Measurements from ENCODE around the gene ZNF423. TPM values are rescaled to one million over a fixed set of nuclear protein-coding genes. Genes with fewer than 3 reads are reported as not detected.

Gene ZNF423
- total and polyA plus RNA-seq, 3 experiments from 2014 or later, result not detected

DNA sequence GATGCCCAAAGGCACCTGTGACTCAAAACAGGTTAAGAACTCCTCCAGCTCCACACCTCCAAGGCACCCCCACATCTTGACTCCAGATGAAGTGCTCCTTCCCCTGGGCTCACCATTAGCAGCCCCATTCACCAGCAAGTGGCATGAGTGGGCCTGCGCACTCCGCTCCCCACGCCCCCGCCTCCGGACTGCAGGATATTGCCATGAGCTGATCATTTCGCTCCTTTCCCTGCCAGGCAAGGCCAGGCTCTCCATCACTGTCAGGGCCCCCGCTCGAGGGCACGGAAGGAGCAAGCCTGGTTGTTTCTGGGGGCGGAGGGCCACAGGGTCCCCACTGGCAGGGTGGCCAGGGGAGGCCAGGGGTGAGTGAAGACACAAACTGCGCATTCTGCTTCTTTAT lies 69.9 kb downstream of the ZNF423 start:
- no peaks in the 10 kb centered on the region for H3K9me3 ChIP-seq (ENCODE audit: low read length)
- no peak for DNase-seq
- no peaks in the 10 kb centered on the region for H3K36me3 ChIP-seq (ENCODE audit: insufficient read depth, low read length)
- Mint-ChIP-seq H3K27ac (no peak overlapping the region), H3K4me3 (no peak overlapping the region), H3K4me1 (no peaks in the 10 kb centered on the region), H3K9me3 (no peaks in the 10 kb centered on the region), H3K36me3 (no peaks in the 10 kb centered on the region), H3K27me3 (peaks cover 0 to 2% of the 10 kb centered on the region in 2 donors)
- CTCF ChIA-PET, result no interaction called here
- H3K4me3 ChIP-seq (ENCODE audit: low read length), result no peak overlapping the region
- H3K4me1 ChIP-seq (ENCODE audit: insufficient read depth, low read length), result no peaks in the 10 kb centered on the region
- H3K27ac ChIP-seq (ENCODE audit: low read depth, low read length), result no peak overlapping the region
- POLR2A ChIA-PET, result no interaction called here
- H3K27me3 ChIP-seq (ENCODE audit: insufficient read depth, low read length, poor library complexity, severe bottlenecking), result no peaks in the 10 kb centered on the region

DNA sequence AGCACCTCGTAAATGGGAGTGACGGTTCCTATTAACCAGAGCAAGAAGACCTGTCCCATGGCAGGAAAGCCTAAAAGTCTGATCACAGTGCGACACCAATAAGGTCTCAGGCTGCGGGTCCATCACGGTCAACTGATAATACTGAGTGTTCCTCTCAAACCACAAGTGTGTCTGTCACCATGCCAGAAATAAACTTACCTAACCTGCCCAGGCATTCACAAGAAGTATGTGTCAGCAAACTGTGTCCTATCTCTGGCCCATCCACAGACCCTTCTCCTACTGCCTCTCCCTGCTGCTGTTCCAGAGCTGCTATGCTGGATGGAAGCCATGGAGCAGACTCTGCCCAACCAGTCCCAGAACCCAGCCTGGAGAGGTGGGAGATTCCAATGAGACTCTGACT lies 73.5 kb downstream of the ZNF423 start:
- H3K27me3 Mint-ChIP-seq, result peaks cover 0 to 8% of the 10 kb centered on the region in 2 donors

DNA sequence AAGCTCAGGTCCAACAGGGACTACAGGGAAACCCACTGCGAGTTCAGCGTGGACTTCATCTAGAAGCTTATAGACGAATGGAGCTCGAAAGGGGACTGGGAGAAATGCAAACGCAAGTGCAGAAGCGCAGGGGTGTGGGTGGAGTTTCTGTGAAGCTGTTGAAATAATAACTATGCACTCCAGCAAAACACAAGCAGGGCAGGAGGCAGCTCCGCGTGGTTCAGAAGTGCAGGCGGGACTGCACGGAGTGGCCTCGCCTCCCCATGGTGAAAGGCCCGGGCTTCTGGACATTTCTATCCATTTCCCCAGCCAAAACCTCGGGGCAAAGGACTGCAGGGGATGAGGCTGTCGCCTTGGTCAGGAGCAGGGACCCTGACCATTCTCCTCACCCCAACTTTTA lies 74.5 kb downstream of the ZNF423 start:
- H3K27me3 Mint-ChIP-seq, result peaks cover 0 to 8% of the 10 kb centered on the region in 2 donors
- no peak for DNase-seq
- ChIA-PET CTCF (no interaction called here), POLR2A (no interaction called here)
- Histone ChIP-seq H3K4me1 (ENCODE audit: insufficient read depth, low read length) (no peaks in the 10 kb centered on the region), H3K9me3 (ENCODE audit: low read length) (no peaks in the 10 kb centered on the region), H3K4me3 (ENCODE audit: low read length) (no peak overlapping the region), H3K27me3 (ENCODE audit: insufficient read depth, low read length, poor library complexity, severe bottlenecking) (no peaks in the 10 kb centered on the region), H3K27ac (ENCODE audit: low read depth, low read length) (no peak overlapping the region), H3K36me3 (ENCODE audit: insufficient read depth, low read length) (no peaks in the 10 kb centered on the region)
- H3K4me3 Mint-ChIP-seq, result no peak overlapping the region
- no peak overlapping the region for H3K27ac Mint-ChIP-seq
- no peaks in the 10 kb centered on the region for H3K4me1 Mint-ChIP-seq
- H3K9me3 Mint-ChIP-seq, result no peaks in the 10 kb centered on the region
- H3K36me3 Mint-ChIP-seq, result no peaks in the 10 kb centered on the region

More for the DNA sequence above, 73.5 kb downstream of the ZNF423 start:
- Mint-ChIP-seq H3K27ac (no peak overlapping the region), H3K9me3 (no peaks in the 10 kb centered on the region), H3K4me3 (no peak overlapping the region), H3K4me1 (no peaks in the 10 kb centered on the region), H3K36me3 (no peaks in the 10 kb centered on the region)
- Histone ChIP-seq H3K4me1 (ENCODE audit: insufficient read depth, low read length) (no peaks in the 10 kb centered on the region), H3K36me3 (ENCODE audit: insufficient read depth, low read length) (no peaks in the 10 kb centered on the region), H3K27me3 (ENCODE audit: insufficient read depth, low read length, poor library complexity, severe bottlenecking) (no peaks in the 10 kb centered on the region), H3K4me3 (ENCODE audit: low read length) (no peak overlapping the region), H3K27ac (ENCODE audit: low read depth, low read length) (no peak overlapping the region), H3K9me3 (ENCODE audit: low read length) (no peaks in the 10 kb centered on the region)
- CTCF ChIA-PET, result no interaction called here
- DNase-seq, result no peak
- POLR2A ChIA-PET, result no interaction called here

DNA sequence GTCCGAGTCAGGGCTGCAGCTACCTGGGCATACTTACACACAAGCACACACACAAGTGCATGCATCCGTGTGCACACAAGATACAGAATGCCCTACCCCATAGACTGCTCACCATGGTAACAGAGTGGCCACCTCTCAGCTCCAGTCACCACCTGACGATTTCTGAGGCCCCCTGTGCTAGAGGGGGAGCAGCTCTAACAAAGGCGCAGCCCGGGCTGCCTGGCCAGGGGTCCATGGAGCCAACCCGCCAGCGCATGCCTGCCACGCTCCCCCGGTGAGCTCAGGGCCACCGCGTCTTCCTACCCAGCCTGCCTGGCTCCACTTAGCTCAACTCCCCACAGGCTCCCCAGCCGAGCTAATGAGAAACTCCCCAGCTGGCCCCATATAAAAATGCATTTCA lies 75.5 kb downstream of the ZNF423 start:
- Histone ChIP-seq H3K27ac (ENCODE audit: low read depth, low read length) (no peak overlapping the region), H3K9me3 (ENCODE audit: low read length) (no peaks in the 10 kb centered on the region), H3K4me3 (ENCODE audit: low read length) (no peak overlapping the region), H3K27me3 (ENCODE audit: insufficient read depth, low read length, poor library complexity, severe bottlenecking) (no peaks in the 10 kb centered on the region), H3K36me3 (ENCODE audit: insufficient read depth, low read length) (no peaks in the 10 kb centered on the region), H3K4me1 (ENCODE audit: insufficient read depth, low read length) (no peaks in the 10 kb centered on the region)
- H3K36me3 Mint-ChIP-seq, result no peaks in the 10 kb centered on the region
- H3K9me3 Mint-ChIP-seq, result no peaks in the 10 kb centered on the region
- CTCF ChIA-PET, result no interaction called here
- peaks cover 0 to 8% of the 10 kb centered on the region in 2 donors for H3K27me3 Mint-ChIP-seq
- no peaks in the 10 kb centered on the region for H3K4me1 Mint-ChIP-seq
- POLR2A ChIA-PET, result no interaction called here
- H3K27ac Mint-ChIP-seq, result no peak overlapping the region
- no peak overlapping the region for H3K4me3 Mint-ChIP-seq
- DNase-seq, result no peak

DNA sequence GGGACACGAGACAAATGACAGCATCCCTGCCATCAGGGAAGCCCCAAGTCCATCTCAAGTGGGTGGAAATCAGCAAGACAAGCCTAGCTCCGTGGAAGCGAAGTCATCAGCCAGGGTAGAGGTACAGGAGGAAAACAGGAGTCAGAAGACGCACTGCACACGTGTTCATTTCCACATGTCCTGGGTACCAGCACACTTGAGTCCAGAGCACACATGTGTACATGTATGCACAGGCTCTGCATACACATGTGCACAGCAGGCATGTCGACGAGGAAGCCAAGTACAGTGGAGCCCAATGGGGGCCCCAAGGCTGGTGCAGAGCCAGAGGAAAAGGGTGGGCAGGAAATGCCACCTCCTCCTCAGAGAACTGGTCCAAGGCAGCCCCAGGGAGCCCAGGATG lies 75.9 kb downstream of the ZNF423 start:
- CTCF ChIA-PET, result no interaction called here
- POLR2A ChIA-PET, result no interaction called here
- no peak overlapping the region for H3K4me3 ChIP-seq (ENCODE audit: low read length)
- H3K9me3 ChIP-seq (ENCODE audit: low read length), result no peaks in the 10 kb centered on the region
- Mint-ChIP-seq H3K4me1 (no peaks in the 10 kb centered on the region), H3K27ac (no peak overlapping the region), H3K4me3 (no peak overlapping the region), H3K27me3 (peaks cover 0 to 8% of the 10 kb centered on the region in 2 donors), H3K36me3 (no peaks in the 10 kb centered on the region), H3K9me3 (no peaks in the 10 kb centered on the region)
- no peaks in the 10 kb centered on the region for H3K27me3 ChIP-seq (ENCODE audit: insufficient read depth, low read length, poor library complexity, severe bottlenecking)
- no peaks in the 10 kb centered on the region for H3K36me3 ChIP-seq (ENCODE audit: insufficient read depth, low read length)
- DNase-seq, result no peak
- H3K27ac ChIP-seq (ENCODE audit: low read depth, low read length), result no peak overlapping the region
- no peaks in the 10 kb centered on the region for H3K4me1 ChIP-seq (ENCODE audit: insufficient read depth, low read length)

DNA sequence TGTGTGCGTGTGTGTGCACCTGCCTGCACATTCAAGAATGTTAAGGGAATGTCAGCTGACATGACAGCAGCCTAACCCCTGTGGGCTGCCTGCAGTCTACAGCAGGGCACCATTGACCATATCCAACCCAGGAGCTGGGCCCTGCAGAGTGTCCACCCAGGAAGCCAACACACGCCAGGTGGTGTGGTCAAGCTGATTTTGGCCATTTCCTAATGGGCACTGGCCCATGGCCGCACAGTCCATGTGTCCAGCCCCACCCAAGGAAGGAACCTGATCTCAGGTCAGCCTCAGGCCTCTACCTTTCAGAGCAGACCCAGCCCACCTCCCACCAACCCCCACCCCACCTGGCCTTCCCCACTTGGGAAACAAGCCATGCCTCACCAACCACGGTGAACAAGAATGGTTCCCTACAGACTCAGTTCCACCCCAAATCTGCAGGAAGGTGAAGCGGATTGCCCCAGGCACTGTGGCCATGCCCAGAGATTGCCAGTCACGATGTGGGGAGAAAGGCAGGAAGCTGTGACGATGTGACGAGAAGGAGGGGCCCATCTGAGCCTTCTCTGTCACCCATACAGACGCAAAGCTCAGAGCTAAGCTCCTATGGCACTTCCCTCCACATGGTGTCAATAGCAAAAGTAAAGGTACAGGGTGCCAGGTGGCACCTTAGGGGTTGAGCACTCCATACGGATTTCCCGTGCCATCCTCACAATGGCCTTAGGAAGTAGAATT lies 77.5 kb downstream of the ZNF423 start:
- Mint-ChIP-seq H3K4me3 (no peak overlapping the region), H3K9me3 (no peaks in the 10 kb centered on the region), H3K4me1 (no peaks in the 10 kb centered on the region), H3K27me3 (peaks cover 0 to 8% of the 10 kb centered on the region in 2 donors), H3K36me3 (no peaks in the 10 kb centered on the region), H3K27ac (no peak overlapping the region)
- Histone ChIP-seq H3K27ac (ENCODE audit: low read depth, low read length) (no peak overlapping the region), H3K4me1 (ENCODE audit: insufficient read depth, low read length) (no peaks in the 10 kb centered on the region), H3K9me3 (ENCODE audit: low read length) (no peaks in the 10 kb centered on the region), H3K27me3 (ENCODE audit: insufficient read depth, low read length, poor library complexity, severe bottlenecking) (no peaks in the 10 kb centered on the region), H3K36me3 (ENCODE audit: insufficient read depth, low read length) (no peaks in the 10 kb centered on the region), H3K4me3 (ENCODE audit: low read length) (no peak overlapping the region)
- POLR2A ChIA-PET, result no interaction called here
- DNase-seq, result no peak
- CTCF ChIA-PET, result no interaction called here

DNA sequence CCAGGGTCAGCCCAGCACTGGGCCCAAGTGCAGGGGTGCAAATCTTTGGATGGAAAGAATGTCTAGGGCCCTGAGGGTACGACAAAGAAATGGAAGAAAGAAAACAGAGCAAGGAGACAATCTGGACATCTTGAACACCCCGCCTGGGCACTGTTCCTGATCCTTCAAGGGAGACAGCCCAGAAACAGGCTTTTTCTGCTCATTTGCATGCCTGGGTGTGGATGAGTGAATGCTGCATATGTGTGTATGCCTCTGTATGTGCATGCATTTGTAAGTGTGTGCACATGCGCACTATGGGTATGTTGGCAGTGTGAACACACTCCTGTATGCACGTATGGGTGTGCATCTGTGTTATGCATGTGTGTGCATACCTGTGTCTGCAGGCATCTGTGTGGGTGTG lies 79.2 kb downstream of the ZNF423 start:
- Mint-ChIP-seq H3K36me3 (no peaks in the 10 kb centered on the region), H3K27ac (no peak overlapping the region), H3K4me1 (no peaks in the 10 kb centered on the region), H3K9me3 (no peaks in the 10 kb centered on the region), H3K27me3 (peaks cover 0 to 5% of the 10 kb centered on the region in 2 donors), H3K4me3 (no peak overlapping the region)
- no peaks in the 10 kb centered on the region for H3K36me3 ChIP-seq (ENCODE audit: insufficient read depth, low read length)
- ChIA-PET POLR2A (no interaction called here), CTCF (no interaction called here)
- H3K4me1 ChIP-seq (ENCODE audit: insufficient read depth, low read length), result no peaks in the 10 kb centered on the region
- H3K27me3 ChIP-seq (ENCODE audit: insufficient read depth, low read length, poor library complexity, severe bottlenecking), result no peaks in the 10 kb centered on the region
- H3K9me3 ChIP-seq (ENCODE audit: low read length), result no peaks in the 10 kb centered on the region
- DNase-seq, result no peak
- no peak overlapping the region for H3K4me3 ChIP-seq (ENCODE audit: low read length)
- no peak overlapping the region for H3K27ac ChIP-seq (ENCODE audit: low read depth, low read length)

DNA sequence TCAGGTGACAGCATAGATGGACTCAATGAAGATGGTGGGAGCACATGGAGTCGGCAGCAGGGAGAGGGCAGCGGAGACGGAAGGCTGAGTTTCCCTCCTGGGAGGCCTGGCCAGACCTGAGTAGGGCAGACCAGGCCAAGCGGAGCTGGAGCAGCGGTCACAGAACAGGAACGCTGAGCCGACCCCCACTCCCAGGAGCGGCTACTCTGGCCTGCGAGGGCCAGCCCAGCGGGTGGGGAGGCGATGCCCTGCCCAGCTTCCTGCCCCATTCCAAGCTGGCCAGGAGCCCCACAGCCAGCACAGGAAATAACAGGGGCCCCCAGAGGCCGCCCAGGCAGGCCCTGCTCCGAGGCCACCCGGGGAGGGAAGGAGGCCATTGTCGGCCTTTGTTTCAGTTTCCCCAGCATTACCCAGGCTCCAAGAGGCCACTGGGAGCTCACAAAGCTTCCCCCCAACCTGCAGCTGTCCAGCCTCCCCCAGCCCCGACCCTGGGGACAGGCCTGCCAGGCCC lies 79.8 kb downstream of the ZNF423 start:
- H3K9me3 Mint-ChIP-seq, result no peaks in the 10 kb centered on the region
- no peaks in the 10 kb centered on the region for H3K4me1 ChIP-seq (ENCODE audit: insufficient read depth, low read length)
- H3K4me1 Mint-ChIP-seq, result no peaks in the 10 kb centered on the region
- H3K36me3 Mint-ChIP-seq, result no peaks in the 10 kb centered on the region
- peaks cover 0 to 5% of the 10 kb centered on the region in 2 donors for H3K27me3 Mint-ChIP-seq
- H3K4me3 ChIP-seq (ENCODE audit: low read length), result no peak overlapping the region
- DNase-seq, result no peak
- H3K27ac Mint-ChIP-seq, result no peak overlapping the region
- POLR2A ChIA-PET, result no interaction called here
- CTCF ChIA-PET, result no interaction called here
- H3K9me3 ChIP-seq (ENCODE audit: low read length), result no peaks in the 10 kb centered on the region
- H3K27me3 ChIP-seq (ENCODE audit: insufficient read depth, low read length, poor library complexity, severe bottlenecking), result no peaks in the 10 kb centered on the region
- H3K4me3 Mint-ChIP-seq, result peak overlapping the region in 1 of 7 donors; percentile 41
- no peak overlapping the region for H3K27ac ChIP-seq (ENCODE audit: low read depth, low read length)
- H3K36me3 ChIP-seq (ENCODE audit: insufficient read depth, low read length), result no peaks in the 10 kb centered on the region

Data from CD8-positive, alpha-beta memory T cell (primary cell).